22Rv1 (cell line): Measurements from ENCODE around the gene NT5E.

Experiments
- H3K27ac ChIP-seq: fragments of 450-650 bp; 2 replicates; pipeline ENCODE4 v1.5.1; 2017
- ZFX ChIP-seq: fragments of 450-650 bp; IDR thresholded peaks from 2 replicates; pipeline ENCODE4 v1.6.1; 2017; ENCODE audit warnings: antibody characterized with exemption, borderline replicate concordance
- TF ChIP-seq, protein P1 (sequence below): fragments of 450-650 bp; IDR thresholded peaks from 2 replicates; pipeline ENCODE4 v1.5.1; 2017; ENCODE audit warnings: mild to moderate bottlenecking

NT5E gene

GRCh38 chr6:85482206-85482904 is 32.5 kb downstream of the NT5E start:
- TF ChIP-seq, protein P1, sequence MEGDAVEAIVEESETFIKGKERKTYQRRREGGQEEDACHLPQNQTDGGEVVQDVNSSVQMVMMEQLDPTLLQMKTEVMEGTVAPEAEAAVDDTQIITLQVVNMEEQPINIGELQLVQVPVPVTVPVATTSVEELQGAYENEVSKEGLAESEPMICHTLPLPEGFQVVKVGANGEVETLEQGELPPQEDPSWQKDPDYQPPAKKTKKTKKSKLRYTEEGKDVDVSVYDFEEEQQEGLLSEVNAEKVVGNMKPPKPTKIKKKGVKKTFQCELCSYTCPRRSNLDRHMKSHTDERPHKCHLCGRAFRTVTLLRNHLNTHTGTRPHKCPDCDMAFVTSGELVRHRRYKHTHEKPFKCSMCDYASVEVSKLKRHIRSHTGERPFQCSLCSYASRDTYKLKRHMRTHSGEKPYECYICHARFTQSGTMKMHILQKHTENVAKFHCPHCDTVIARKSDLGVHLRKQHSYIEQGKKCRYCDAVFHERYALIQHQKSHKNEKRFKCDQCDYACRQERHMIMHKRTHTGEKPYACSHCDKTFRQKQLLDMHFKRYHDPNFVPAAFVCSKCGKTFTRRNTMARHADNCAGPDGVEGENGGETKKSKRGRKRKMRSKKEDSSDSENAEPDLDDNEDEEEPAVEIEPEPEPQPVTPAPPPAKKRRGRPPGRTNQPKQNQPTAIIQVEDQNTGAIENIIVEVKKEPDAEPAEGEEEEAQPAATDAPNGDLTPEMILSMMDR, result no peak
- TF ChIP-seq ZFX, result no peak

DNA sequence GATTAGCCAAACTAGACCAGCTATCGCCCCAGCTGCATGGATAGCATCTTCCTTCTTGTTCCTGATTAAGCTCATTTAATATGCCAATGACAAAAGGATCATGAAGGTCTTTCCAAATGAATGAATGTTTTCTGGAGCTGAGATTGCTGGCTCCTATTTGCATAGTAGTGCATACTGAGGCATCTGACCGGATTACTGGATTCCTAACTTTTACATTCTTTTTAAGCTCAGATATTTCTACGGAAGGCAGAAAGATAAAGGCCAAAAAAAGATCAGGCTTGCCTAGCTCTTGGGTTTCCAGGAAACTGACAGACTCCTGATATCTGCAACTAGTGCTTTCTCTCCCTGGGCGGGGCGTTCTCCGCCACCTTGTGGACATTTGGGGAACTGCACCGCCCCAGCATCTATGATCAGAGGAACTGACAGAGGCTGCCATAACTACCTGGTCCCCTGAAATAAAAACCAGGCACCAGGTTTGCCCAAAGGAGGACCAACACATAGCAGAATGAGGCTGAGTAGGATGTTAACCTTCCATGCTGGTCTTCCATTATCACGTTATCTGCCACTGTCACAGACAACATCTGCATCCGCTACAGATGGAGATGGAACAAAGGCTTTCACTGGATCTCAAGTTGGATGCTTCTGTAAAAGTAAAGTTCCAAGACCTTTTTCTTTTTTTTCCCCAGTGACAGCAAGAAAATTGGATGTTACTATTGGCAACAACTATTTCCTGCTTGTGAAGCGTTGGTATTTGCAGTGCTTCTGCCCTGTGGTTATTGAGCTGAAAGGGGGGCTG is 33.2 kb downstream of the NT5E start:
- H3K27ac ChIP-seq, result no peak overlapping the region
- TF ChIP-seq ZFX, result no peak
- TF ChIP-seq, protein P1, result peak; percentile 97

More at GRCh38 chr6:85482206-85482904, 32.5 kb downstream of the NT5E start:
- H3K27ac ChIP-seq, result no peak overlapping the region

DNA sequence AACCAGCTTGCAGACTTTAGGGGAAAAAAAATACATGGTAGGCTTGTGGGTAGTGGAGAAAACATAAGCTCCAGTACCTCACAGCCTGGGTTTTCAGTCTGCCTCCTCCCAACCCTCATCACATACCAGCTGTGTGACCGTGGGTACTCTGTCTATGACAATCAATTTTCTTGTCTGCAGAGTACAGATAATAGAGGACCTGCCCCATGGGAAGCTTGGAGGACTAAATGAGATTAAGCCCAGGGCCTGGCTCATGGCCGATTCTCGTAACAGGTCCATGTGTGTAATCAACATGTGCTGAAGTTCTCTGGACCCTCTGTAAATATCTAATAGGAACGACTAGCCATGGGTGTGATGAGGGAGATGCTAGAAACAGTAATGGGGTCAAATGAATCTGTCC is 34.0 kb downstream of the NT5E start:
- TF ChIP-seq, protein P1, result no peak
- no peak for TF ChIP-seq ZFX
- no peak overlapping the region for H3K27ac ChIP-seq

- H3K27ac ChIP-seq, result no peak overlapping the region
- TF ChIP-seq ZFX, result no peak
- TF ChIP-seq, protein P1, result no peak
These were observed 35.1 kb downstream of the NT5E start for GRCh38 chr6:85484948-85485347.

DNA sequence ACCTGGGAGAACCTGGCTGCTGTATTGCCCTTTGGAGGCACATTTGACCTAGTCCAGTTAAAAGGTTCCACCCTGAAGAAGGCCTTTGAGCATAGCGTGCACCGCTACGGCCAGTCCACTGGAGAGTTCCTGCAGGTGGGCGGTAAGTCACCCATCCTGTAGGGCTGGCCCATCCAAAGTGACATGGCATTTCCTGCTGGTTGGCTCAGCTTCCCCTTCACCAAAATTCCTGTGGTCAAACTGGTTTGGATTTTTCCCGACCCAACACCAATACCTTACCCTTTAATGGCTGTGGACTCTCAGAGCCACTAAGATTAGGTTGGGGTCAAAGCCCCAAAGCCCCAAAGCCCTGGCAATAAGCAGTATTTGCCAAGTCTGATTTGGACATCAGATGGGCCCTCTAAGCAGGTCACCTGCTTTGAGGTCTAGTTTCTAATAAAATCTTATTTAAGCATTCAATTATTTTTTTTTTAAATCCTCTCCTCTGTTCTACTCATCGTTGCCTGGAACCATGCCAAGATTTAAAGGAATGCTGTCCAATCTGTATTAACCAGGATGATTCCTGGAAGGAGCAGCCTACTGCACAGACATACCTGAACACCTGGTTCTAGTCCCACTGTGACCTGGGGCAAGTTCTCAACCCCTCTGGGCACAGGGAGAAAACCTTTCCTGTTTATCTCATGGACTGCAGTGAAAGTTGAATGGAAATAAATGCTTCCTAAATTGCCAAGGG is 40.8 kb downstream of the NT5E start:
- TF ChIP-seq, protein P1, result no peak
- no peak for TF ChIP-seq ZFX
- H3K27ac ChIP-seq, result no peak overlapping the region

GRCh38 chr6:85493389-85493788 is 43.5 kb downstream of the NT5E start:
- H3K27ac ChIP-seq, result no peak overlapping the region
- TF ChIP-seq, protein P1, result no peak
- TF ChIP-seq ZFX, result no peak
